CD4-positive, alpha-beta T cell treated with Interleukin-1 beta for 1 hour (primary cell): ENCODE results near the gene ZNF273.
"Not testable (repeated sequence)": the region's sequence is repeated elsewhere in the genome, so short reads cannot be mapped to it uniquely, and the experiment has no call there.

ENCODE experiments used
- DNase-seq, 2 donors: peaks; one replicate each; pipeline ENCODE4 v3.0.0-alpha.2; 2020 to 2022

The ZNF273 gene

DNA sequence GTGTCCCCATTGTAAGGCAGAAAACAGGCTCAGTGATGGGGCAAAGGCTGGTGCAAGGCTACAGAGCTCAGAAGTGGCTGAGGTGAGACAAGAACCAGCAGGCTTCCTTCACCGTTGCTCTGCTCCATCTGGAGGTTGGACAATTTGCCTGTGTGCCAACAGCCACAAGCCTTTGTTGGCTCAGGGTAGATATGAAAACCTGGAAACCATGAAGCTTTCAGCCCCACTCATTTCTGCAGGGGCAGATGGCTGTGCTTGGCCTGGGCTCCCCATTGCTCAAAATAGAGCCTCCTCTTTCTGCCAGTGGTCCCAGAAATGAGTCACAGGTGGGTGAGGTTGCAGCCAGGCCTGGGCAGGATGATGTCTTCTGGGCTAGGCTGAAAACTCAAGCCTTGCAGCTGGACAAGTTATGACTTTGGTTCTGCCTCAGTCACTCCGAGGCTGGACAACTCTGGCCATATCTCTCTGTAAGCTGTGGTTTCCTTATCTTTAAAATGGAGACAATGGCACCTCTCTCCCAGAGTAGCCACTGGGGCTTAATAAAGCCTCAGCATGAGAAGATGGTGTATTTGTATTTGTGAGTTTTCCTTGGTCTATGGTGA is 12.2 kb upstream of the ZNF273 start:
- no peak for DNase-seq

DNA sequence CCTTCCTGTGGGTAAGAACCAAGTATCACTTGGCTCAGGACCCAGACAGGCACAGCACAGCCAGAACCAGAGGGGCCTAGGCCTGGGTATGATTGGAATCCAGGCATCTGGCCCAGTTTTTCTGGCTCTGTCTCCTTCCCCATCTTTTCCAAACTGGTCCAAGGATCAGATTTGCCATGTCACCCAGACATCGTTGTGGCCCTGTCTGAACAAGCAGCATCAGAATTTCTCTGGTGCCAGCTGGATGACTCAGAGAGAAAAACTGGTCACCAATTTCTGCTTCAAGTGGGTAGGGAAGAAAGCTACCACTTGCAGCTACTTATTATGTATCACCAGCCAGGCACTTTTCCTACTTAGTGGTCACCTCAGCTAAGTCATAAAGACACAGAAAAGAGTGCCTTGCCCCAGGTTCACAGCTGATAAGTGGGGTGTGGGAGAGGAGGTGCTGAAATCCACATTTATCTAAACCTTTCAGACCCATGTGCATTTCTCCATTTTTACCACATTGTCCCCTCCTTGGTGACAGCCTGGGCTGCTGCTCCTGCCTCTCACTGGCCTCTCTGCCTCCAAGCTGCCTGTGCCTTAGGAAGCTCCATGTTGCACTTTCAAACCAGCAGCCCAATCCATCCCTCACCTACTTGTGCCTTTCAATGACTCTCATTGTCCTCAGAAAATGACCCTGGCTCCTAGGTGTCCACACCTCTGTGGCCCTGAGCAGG is 11.6 kb upstream of the ZNF273 start:
- not testable (repeated sequence) for DNase-seq

DNA sequence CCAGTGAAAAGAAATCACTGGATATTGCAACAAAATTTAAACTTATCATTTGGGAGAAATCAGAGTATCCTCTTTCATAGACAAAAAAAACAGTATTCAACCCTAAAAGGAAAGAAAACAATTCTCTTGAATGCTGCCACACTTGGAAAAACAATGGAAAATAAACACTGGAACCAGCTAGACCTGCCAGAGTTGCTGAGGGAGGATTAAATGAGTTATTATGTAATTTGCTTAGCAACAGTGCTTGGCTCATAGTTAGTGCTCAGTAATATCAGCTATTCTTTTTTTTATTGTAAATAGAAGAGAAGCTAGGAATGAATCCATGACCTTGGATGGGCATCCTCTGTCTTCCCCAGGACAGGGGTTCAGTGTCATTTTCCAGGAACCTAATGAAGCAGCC is 11.0 kb upstream of the ZNF273 start:
- no peak for DNase-seq

DNA sequence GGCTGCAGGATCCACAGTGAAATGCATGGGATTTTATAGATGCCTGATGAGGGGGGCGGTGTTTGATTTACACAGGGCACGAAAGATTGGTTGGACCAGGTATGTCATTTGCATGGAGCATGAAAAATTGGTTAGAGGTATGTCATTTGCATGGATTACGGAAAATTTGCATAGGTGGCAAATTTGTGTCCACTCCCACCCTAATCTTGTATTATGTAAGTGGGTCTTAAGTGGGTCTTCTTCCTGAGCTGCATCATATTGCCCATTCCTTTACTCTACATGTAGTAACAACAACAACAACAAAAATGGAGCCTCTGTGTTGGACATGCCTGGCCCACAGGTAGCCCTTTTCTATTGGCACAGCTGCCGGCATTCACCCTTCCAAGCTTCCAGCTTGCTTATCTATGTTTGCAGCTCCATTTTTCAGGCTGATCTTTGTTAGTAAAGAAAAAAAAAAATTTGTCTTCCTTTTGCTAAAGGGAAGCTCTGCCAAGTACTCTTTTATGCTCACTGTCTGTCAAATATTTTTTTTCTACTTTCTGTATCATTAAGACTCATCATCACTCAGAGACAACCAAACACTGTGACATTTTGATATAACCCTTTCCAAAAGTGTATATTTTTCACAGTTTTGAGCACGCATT is 10.3 kb upstream of the ZNF273 start:
- no peak for DNase-seq

DNA sequence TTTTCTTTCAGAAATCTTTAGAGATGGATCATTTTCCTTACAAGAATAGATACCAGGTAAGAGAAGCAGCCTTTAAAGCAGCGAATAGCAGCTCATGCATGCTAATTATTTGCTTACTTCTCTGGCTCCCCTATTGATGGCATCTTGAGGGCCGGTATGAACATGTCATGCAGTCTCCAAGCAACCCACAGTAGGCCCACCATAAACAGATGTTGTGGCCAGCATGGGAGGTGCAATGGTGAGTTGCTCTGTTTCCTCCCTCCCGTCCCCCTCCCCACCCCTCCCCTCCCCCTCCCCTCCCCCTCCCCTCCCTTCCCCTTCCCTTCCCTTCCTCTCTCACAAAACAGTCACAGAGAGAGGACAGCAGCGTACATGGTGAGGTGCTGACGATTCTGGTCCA is 9.7 kb upstream of the ZNF273 start:
- no peak for DNase-seq

DNA sequence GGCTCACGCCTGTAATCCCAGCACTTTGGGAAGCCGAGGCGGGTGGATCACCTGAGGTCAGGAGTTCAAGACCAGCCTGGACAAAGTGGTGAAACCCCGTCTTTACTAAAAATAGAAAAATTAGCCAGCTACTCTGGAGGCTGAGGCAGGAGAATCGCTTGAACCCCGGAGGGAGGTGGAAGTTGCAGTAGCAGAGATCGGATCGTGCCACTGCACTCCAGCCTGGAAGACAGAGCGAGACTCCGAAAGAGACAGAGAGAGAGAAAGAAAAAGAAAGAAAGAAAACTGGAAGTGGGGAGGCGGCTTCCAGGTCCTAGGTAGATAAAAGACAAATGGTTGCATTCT is 640 bp upstream of the ZNF273 start:
- not testable (repeated sequence) for DNase-seq

DNA sequence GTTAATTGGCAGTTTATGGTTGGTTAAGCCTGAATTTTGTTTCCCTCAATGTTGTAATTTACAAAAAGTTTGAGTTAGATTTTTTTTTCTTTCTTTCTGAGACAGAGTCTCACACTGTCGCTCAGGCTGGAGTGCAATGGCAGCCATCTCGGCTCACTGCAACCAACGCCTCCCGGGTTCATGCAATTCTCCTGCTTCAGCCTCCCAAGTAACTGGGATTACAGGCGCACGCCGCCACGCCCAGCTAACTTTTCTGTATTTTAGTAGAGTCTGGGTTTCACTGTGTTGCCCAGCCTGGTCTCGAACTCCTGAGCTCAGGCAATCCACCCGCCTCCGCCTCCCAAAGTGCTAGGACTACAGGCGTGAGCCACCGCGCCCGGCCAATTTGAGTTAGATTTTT is 935 bp downstream of the ZNF273 start:
- DNase-seq = no peak

DNA sequence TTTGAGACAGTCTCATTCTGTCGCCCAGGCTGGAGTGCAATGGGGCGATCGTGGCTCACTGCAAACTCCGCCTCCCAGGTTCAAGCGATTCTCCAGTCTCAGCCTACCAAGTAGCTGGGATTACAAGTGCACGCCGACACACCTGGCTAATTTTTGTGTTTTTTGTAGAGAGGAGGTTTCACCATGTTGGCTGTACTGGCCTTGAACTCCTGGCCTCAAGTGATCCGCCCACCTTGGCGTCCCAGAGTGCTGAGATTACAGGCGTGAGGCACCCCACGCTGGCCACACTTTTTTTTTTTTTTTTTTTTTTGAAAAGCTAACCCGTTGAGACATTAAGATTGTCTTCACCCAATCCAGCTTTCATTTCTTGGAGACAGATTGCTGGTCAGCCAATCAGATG is 2.1 kb downstream of the ZNF273 start:
- no peak for DNase-seq

DNA sequence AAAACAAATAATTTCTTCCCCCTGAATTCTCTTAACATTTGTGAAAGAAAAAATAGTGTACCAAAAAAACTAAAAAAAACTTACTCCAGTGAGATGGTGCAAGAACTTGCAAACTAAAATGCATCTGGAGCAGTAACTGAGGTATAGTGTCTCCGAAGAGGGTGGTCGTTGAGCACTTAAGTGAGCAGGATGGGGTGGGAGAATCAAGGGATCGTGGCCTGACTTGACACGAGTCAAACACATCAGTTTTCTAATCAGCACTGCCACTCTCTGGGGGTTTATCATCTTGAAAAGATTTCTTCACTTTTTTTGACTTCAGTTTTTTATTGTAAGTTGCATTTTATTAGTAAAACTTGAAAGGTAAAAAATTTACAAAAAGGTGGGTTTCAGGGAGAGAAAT is 2.5 kb downstream of the ZNF273 start:
- no peak for DNase-seq

DNA sequence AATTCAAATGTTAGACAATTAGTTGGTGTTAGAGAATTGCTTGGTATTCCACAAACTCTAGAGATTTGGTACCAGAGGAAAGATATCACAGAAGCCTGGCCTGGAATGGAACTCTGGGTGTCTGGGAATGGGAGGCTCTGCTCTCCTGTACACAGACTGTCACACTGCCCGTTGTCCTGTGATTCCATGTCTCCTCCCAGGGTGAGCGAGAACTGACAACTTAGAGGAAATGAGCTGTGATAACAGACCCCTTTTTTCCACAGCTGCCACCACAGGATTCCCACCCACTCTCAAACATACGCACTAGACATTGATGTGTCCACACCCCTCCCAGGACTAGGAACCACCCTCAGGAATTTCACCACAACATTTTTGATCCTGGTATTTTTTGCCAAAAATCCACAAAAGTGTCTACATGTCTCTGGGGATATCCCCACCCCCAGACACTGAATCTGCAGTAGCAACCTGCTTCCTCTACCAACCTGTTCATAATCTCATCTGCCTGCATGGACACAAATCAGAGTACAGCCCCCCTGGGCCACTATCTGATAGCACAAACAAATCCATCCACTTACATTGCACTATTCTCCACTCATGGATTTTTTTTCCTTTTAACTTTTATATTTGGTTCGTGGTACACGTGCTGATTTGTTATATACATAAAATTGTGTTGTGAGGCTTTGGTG is 4.7 kb downstream of the ZNF273 start:
- DNase-seq = no peak

DNA sequence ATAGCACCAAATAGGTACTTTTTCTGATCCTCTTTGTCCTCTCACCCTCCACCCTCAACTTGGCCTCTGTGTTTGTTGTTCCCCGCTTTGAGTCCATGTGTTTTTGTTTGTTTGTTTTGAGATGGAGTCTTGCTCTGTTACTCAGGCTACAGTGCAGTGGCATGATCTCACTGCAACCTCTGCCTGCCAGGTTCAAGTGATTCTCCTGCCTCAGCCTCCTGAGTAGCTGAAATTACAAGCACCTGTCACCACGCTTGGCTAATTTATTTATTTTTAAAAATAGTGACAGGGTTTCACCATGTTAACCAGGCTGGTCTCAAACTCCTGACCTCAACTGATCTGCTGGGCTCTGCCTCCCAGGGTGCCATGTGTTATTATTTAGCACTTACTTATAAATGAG is 5.3 kb downstream of the ZNF273 start:
- DNase-seq = no peak

DNA sequence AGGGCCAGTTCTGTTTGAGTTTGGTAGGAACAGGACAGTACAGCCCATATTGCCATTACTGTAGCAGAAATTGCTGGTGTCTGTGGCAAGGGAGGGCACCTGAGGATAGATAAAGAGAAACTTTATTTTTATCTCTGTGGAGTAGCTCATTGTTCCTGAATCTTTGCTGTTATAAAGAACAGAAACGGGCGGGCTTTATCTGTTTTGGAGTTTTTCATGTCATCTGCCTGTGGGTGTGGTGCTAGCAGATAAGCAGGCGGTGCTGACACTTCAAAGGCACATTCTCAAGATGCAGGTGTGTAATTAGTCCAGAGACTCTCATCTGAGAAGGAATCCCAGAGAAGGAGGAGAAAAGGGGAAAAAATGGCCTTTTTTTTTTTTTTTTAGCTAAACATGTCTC is 11.5 kb downstream of the ZNF273 start:
- no peak for DNase-seq

DNA sequence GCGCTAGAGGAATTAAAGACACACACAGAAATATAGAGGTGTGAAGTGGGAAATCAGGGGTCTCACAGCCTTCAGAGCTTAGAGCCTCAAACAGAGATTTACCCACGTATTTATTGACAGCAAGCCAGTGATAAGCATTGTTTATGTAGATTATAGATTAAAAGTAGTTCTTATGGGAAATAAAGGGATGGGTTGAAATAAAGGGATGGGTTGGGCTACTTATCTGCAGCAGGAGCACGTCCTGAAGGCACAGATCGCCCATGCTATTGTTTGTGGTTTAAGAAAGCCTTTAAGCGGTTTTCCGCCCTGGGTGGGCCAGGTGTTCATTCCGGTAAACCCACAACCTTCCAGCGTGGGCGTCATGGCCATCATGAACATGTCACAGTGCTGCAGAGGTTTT is 12.2 kb downstream of the ZNF273 start:
- not testable (repeated sequence) for DNase-seq

DNA sequence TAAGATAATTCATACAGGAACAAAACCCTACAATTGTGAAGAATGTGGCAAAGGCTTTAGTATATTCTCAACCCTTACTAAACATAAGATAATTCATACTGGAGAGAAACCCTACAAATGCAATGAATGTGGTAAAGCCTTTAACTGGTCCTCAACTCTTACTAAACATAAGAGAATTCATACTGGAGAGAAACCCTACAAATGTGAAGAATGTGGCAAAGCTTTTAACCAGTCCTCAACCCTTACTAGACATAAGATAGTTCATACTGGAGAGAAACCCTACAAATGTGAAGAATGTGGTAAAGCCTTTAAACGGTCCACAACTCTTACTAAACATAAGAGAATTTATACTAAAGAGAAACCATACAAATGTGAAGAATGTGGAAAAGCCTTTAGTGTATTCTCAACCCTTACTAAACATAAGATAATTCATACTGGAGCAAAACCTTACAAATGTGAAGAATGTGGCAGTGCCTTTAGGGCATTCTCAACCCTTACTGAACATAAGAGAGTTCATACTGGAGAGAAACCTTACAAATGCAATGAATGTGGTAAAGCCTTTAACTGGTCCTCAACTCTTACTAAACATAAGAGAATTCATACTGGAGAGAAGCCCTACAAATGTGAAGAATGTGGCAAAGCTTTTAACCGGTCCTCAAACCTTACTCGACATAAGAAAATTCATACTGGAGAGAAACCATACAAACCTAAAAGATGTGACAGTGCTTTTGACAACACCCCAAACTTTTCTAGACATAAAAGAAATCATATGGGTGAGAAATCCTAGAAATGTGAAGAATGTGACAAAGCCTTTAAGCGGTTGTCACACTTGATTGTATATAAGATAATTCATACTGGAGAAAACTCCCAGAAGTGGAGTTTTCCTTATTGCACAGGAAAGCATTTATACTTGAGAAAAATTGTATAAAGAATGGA is 25.4 kb downstream of the ZNF273 start:
- not testable (repeated sequence) for DNase-seq

DNA sequence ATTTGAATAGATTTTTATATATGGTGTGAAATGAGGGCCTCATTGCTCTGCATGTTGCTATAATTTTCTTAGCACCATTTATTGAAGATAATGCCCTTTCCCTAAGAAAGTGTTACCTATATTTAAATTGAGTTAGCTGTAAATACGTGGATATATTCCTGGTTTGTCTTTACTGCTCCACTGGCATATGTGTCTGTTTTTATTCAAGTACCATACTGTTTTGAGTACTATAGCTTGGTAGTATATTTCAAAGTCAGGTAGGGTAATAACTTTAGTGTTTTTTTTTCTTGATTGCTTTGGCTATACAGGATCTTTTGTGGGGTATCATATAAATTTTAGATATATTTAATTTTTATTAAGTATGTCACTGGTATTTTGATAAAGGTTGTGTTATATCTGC is 31.4 kb downstream of the ZNF273 start:
- no peak for DNase-seq

DNA sequence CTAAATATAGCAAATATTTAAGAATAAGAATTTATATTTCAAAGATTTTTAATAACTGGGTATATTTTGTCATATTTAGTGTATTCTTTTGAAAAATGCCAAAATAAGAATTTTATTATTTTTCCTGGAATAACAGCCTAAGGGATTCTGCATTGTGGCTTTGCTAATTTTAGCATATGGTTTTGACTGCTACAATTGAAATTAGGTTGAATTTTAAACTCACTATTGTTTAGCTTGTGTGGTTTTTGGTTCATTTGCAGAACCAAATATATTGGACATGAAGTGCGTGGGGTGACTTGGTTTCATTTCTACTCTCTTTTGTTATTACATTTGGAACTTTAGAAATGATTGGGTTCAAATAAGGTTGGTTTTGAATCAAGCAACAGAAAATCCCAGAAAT is 35.5 kb downstream of the ZNF273 start:
- DNase-seq = no peak

DNA sequence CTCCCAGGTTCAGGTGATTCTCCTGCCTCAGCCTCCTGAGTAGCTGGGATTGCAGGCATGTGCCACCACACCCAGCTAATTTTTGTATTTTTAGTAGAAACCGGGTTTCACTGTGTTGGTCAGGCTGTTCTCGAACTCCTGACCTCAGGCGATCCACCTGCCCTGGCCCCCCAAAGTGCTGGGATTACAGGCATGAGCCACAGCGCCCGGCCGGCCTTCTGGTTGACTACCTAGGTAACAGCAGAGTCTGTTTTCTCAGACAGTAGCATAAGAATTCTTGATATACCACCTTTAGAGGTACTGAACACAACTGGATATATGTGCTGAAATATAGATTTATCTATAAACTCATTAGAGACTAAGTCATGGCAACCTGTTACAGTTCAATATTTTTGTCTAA is 36.9 kb downstream of the ZNF273 start:
- DNase-seq = not testable (repeated sequence)

DNA sequence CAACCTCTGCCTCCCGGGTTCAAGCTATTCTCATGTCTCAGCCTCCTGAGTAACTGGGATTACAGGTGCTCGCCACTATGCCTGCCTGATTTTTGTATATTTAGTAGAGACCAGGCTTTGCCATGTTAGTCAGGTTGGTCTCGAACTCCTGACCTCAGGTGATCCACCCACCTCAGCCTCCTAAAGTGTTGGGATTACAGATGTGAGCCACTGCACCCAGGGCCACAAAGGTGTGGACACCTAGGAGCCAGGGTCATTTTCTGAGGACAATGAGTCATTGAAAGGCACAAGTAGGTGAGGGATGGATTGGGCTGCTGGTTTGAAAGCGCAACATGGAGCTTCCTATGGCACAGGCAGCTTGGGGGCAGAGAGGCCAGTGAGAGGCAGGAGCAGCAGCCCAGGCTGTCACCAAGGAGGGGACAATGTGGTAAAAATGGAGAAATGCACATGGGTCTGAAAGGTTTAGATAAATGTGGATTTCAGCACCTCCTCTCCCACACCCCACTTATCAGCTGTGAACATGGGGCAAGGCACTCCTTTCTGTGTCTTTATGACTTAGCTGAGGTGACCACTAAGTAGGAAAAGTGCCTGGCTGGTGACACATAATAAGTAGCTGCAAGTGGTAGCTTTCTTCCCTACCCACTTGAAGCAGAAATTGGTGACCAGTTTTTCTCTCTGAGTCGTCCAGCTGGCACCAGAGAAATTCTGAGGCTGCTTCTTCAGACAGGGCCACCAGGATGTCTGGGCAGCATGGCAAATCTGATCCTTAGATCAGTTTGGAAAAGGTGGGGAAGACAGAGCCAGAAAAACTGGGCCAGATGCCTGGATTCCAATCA is 41.8 kb downstream of the ZNF273 start:
- DNase-seq = not testable (repeated sequence)

DNA sequence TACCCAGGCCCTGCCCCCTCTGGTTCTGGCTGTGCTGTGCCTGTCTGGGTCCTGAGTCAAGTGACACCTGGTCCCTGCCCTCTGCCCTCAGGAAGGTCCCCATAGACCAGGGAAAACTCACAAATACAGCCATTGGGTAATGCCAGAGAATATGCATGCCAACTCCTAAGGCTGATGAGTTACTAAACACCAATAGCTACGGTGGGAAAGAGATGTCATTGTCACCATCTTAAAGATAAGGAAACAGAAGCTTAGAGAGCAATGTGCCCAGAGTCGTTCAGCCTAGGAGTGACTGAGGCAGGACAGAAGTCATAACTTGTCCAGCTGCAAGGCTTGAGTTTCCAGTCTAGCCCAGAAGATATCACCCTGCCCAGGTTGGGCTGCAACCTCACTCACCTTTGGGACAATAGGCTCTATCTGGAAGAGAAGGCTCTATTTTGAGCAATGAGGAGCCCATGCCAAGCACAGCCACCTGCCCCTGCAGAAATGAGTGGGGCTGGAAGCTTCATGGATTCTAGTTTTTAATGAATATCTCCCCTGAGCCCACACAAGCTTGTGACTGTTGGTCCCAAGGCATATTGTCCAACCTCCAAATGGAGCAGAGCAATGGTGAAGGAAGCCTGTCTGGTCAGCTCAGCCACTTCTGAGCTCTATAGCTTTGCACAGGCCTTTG is 42.6 kb downstream of the ZNF273 start:
- no peak for DNase-seq

DNA sequence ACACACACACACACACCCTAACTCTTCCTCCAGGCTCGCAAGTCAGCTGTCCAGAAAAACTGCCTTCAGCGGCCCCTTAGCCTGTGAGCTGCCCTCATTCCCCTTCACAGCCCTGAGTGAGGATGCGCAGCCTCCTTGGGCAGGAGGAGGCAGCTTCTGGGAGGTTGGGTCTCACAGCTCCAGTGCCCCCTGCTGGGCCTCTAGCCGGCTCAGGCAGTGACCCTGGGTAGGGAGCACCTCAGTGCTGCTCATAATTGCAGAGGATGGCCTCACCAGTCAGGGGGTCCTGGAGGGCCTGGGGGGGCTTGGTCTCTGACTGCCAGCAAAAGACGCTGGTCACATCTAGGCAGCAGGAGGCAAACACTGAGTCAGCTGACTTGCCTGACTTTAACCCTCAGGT is 43.7 kb downstream of the ZNF273 start:
- DNase-seq = peak in 1 of 2 donors; percentile 2
